ENCODE data around the gene MAMLD1.

Gene MAMLD1

GRCh38 chrX:150355913-150356312 lies 7.2 kb upstream of the MAMLD1 start:
- H4K20me1 ChIP-seq (ENCODE audit: insufficient read depth): no peaks in the 10 kb centered on the region
- no peak overlapping the region for H3K9ac ChIP-seq
- no peak for TF ChIP-seq CTCF (conservative IDR thresholded peaks at IDR 0.05; ENCODE audit: low read depth, low read length)
- H2AFZ ChIP-seq (ENCODE audit: low read depth): no peak overlapping the region
- H3K27me3 ChIP-seq (ENCODE audit: insufficient read depth, low read depth): no peaks in the 10 kb centered on the region
- no peaks in the 10 kb centered on the region for H3K79me2 ChIP-seq (ENCODE audit: insufficient read depth, low read depth)
- no peak overlapping the region for H3K4me2 ChIP-seq
- H3K36me3 ChIP-seq (ENCODE audit: insufficient read depth): no peaks in the 10 kb centered on the region
- H3K27ac ChIP-seq: no peak overlapping the region
- no peak overlapping the region for H3K4me3 ChIP-seq (IDR thresholded peaks at IDR 0.05; ENCODE audit: insufficient read depth, low read depth, low read length)
- no peaks in the 10 kb centered on the region for H3K4me1 ChIP-seq (ENCODE audit: low read depth, poor library complexity, severe bottlenecking)

GRCh38 chrX:150357790-150358189 lies 5.3 kb upstream of the MAMLD1 start:
- no peak overlapping the region for H3K27ac ChIP-seq
- no peak for TF ChIP-seq CTCF (conservative IDR thresholded peaks at IDR 0.05; ENCODE audit: low read depth, low read length)
- no peaks in the 10 kb centered on the region for H3K27me3 ChIP-seq (ENCODE audit: insufficient read depth, low read depth)
- H2AFZ ChIP-seq (ENCODE audit: low read depth): no peak overlapping the region
- H3K9ac ChIP-seq: no peak overlapping the region
- no peak overlapping the region for H3K4me2 ChIP-seq
- H3K36me3 ChIP-seq (ENCODE audit: insufficient read depth): no peaks in the 10 kb centered on the region
- no peaks in the 10 kb centered on the region for H3K4me1 ChIP-seq (ENCODE audit: low read depth, poor library complexity, severe bottlenecking)
- no peaks in the 10 kb centered on the region for H3K79me2 ChIP-seq (ENCODE audit: insufficient read depth, low read depth)
- no peaks in the 10 kb centered on the region for H4K20me1 ChIP-seq (ENCODE audit: insufficient read depth)
- H3K4me3 ChIP-seq (IDR thresholded peaks at IDR 0.05; ENCODE audit: insufficient read depth, low read depth, low read length): no peak overlapping the region

DNA sequence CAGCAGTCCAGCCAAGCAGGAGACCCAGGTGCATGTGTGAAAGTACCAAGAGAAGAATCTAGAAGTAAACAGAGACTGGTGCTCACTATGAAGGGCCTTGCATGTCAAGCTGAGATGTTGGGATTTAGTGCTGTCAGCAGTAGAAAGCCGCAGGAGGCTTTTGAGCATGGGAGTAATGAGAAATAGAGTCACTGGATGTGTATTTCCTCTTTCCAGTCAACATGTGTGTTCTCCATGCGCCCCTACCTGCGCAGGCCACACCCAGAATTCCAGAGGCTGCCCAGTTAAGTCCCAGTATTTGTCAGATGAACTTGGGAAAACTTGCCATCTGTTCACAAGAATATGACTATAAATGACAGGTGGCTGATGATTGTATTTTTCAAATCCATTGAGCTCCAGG lies 4.5 kb upstream of the MAMLD1 start:
- Histone ChIP-seq H3K4me1 (ENCODE audit: low read depth, poor library complexity, severe bottlenecking) (no peaks in the 10 kb centered on the region), H3K36me3 (ENCODE audit: insufficient read depth) (no peaks in the 10 kb centered on the region), H3K9ac (no peak overlapping the region), H3K4me2 (no peak overlapping the region), H3K27me3 (ENCODE audit: insufficient read depth, low read depth) (no peaks in the 10 kb centered on the region), H3K79me2 (ENCODE audit: insufficient read depth, low read depth) (no peaks in the 10 kb centered on the region), H2AFZ (ENCODE audit: low read depth) (no peak overlapping the region), H3K27ac (no peak overlapping the region), H4K20me1 (ENCODE audit: insufficient read depth) (no peaks in the 10 kb centered on the region), H3K4me3 (IDR thresholded peaks at IDR 0.05; ENCODE audit: insufficient read depth, low read depth, low read length) (no peak overlapping the region)
- TF ChIP-seq CTCF (conservative IDR thresholded peaks at IDR 0.05; ENCODE audit: low read depth, low read length): no peak

GRCh38 chrX:150360331-150360730 lies 2.8 kb upstream of the MAMLD1 start:
- no peaks in the 10 kb centered on the region for H3K36me3 ChIP-seq (ENCODE audit: insufficient read depth)
- no peak overlapping the region for H3K4me2 ChIP-seq
- no peak overlapping the region for H3K4me3 ChIP-seq (IDR thresholded peaks at IDR 0.05; ENCODE audit: insufficient read depth, low read depth, low read length)
- no peaks in the 10 kb centered on the region for H3K79me2 ChIP-seq (ENCODE audit: insufficient read depth, low read depth)
- H4K20me1 ChIP-seq (ENCODE audit: insufficient read depth): no peaks in the 10 kb centered on the region
- no peaks in the 10 kb centered on the region for H3K4me1 ChIP-seq (ENCODE audit: low read depth, poor library complexity, severe bottlenecking)
- H3K27ac ChIP-seq: no peak overlapping the region
- no peak overlapping the region for H3K9ac ChIP-seq
- TF ChIP-seq CTCF (conservative IDR thresholded peaks at IDR 0.05; ENCODE audit: low read depth, low read length): no peak
- H2AFZ ChIP-seq (ENCODE audit: low read depth): no peak overlapping the region
- H3K27me3 ChIP-seq (ENCODE audit: insufficient read depth, low read depth): no peaks in the 10 kb centered on the region
